HFFc6 (cell line): ENCODE results near the gene IBA57. TPM values are rescaled to one million over a fixed set of nuclear protein-coding genes. Genes with fewer than 3 reads are reported as not detected.
"Not testable (repeated sequence)": the region's sequence is repeated elsewhere in the genome, so short reads cannot be mapped to it uniquely, and the experiment has no call there.

Experiments used
- DNase-seq: peaks from one replicate; pipeline ENCODE4 v3.0.0-alpha.2; 2018
- H3K27ac Mint-ChIP-seq: 2 replicates; pipeline ENCODE4 v1.8.0; 2020; ENCODE audit warnings: mild to moderate bottlenecking, mixed read lengths
- H3K27me3 Mint-ChIP-seq: 2 replicates; pipeline ENCODE4 v1.8.0; 2021; ENCODE audit warnings: mild to moderate bottlenecking, moderate library complexity, mixed read lengths; ENCODE audit not compliant: insufficient read depth
- H3K36me3 Mint-ChIP-seq: 2 replicates; pipeline ENCODE4 v1.8.0; 2021; ENCODE audit warnings: low read depth, mixed read lengths
- H3K4me1 Mint-ChIP-seq: 2 replicates; pipeline ENCODE4 v1.8.0; 2020; ENCODE audit warnings: low read depth, mixed read lengths
- H3K4me3 Mint-ChIP-seq: 2 replicates; pipeline ENCODE4 v1.8.0; 2020; ENCODE audit warnings: mild to moderate bottlenecking, moderate library complexity, mixed read lengths
- H3K9me3 Mint-ChIP-seq: 2 replicates; pipeline ENCODE4 v1.8.0; 2020; ENCODE audit warnings: mild to moderate bottlenecking, mixed read lengths
- CTCF ChIP-seq: fragments of 200-600 bp; sonication (generic); IDR thresholded peaks from 2 replicates; pipeline ENCODE4 v1.5.0; 2021; ENCODE audit warnings: antibody characterized with exemption, mild to moderate bottlenecking
- total RNA-seq, 6 experiments: library from RNA; stranded (reverse); fragmentation: NEBNext Ultra II Directional; extraction: Animal tissue kit (Norgen Biotek cat#: 25700); gene quantifications; 2 replicates in 1 of 6; 3 replicates in 5 of 6; pipeline ENCODE4 v1.2.3, GENCODE V29; 2021

Gene IBA57
- total RNA-seq, 6 experiments from 2014 or later = 4.2 to 5.8 (median 4.7) TPM

GRCh38 chr1:228171221-228171891 lies 5.8 kb downstream of the IBA57 start:
- Mint-ChIP-seq H3K27me3 (peaks cover 1% of the 10 kb centered on the region; the same call in 1 of the 2 replicates), H3K4me1 (peaks cover 12% of the 10 kb centered on the region), H3K36me3 (no peaks in the 10 kb centered on the region), H3K4me3 (no peak overlapping the region), H3K9me3 (no peaks in the 10 kb centered on the region), H3K27ac (no peak overlapping the region)
- no peak for DNase-seq
- no peak for TF ChIP-seq CTCF

- no peak for TF ChIP-seq CTCF
- H3K4me3 Mint-ChIP-seq = no peak overlapping the region
- H3K9me3 Mint-ChIP-seq = no peaks in the 10 kb centered on the region
- no peaks in the 10 kb centered on the region for H3K36me3 Mint-ChIP-seq
- peaks cover 1% of the 10 kb centered on the region; the same call in 1 of the 2 replicates for H3K27me3 Mint-ChIP-seq
- no peak overlapping the region for H3K27ac Mint-ChIP-seq
- 0 out of 2 replicates have a peak, but pooled peaks cover 1% of the 10 kb centered on the region for H3K4me1 Mint-ChIP-seq
- DNase-seq = no peak
These were observed 7.3 kb downstream of the IBA57 start for GRCh38 chr1:228172591-228173527.

- H3K27me3 Mint-ChIP-seq, H3K4me1 Mint-ChIP-seq, DNase-seq, H3K36me3 Mint-ChIP-seq, H3K9me3 Mint-ChIP-seq, H3K27ac Mint-ChIP-seq, H3K4me3 Mint-ChIP-seq: not testable (repeated sequence)
These were observed 8.2 kb downstream of the IBA57 start for GRCh38 chr1:228173528-228174481.

GRCh38 chr1:228174482-228175315 lies 9.1 kb downstream of the IBA57 start:
- TF ChIP-seq CTCF = no peak
- Mint-ChIP-seq H3K27ac (no peak overlapping the region), H3K4me1 (no peaks in the 10 kb centered on the region), H3K9me3 (no peaks in the 10 kb centered on the region), H3K27me3 (no peaks in the 10 kb centered on the region; the same call in 1 of the 2 replicates), H3K36me3 (no peaks in the 10 kb centered on the region), H3K4me3 (no peak overlapping the region)
- no peak for DNase-seq

- H3K9me3 Mint-ChIP-seq = no peaks in the 10 kb centered on the region
- DNase-seq = no peak
- no peak for TF ChIP-seq CTCF
- H3K36me3 Mint-ChIP-seq = no peaks in the 10 kb centered on the region
- no peaks in the 10 kb centered on the region; the same call in 1 of the 2 replicates for H3K27me3 Mint-ChIP-seq
- H3K4me1 Mint-ChIP-seq = no peaks in the 10 kb centered on the region
- no peak overlapping the region for H3K4me3 Mint-ChIP-seq
- H3K27ac Mint-ChIP-seq = no peak overlapping the region
These were observed 9.9 kb downstream of the IBA57 start for GRCh38 chr1:228175316-228176023.
